Stomach smooth muscle (tissue), 2 donors: ENCODE results near the gene GAD1.
A peak's percentile ranks its signal among the peaks of the same experiment; 100 is the strongest.

ENCODE experiments used
- H3K27ac ChIP-seq: one replicate; pipeline ENCODE4 v1.7.0; 2013; ENCODE audit warnings: mild to moderate bottlenecking, low read length, inconsistent platforms
- H3K27me3 ChIP-seq, 2 donors: one replicate each; pipeline ENCODE4 v1.7.0; 2013; ENCODE audit warnings: low read length in 2 of 2; ENCODE audit not compliant: insufficient read depth in 2 of 2, control insufficient read depth in 1 of 2
- H3K36me3 ChIP-seq, 2 donors: one replicate each; pipeline ENCODE4 v1.7.0; 2013; ENCODE audit warnings: low read length in 2 of 2; ENCODE audit not compliant: control insufficient read depth in 2 of 2, insufficient read depth in 2 of 2
- H3K4me1 ChIP-seq: one replicate; pipeline ENCODE4 v1.7.0; 2013; ENCODE audit warnings: low read length; ENCODE audit not compliant: control insufficient read depth, insufficient read depth
- H3K4me3 ChIP-seq, 2 donors: one replicate each; pipeline ENCODE4 v1.7.0; 2013; ENCODE audit warnings: low read length in 2 of 2
- H3K9ac ChIP-seq, 2 donors: one replicate each; pipeline ENCODE4 v1.7.0; 2013; ENCODE audit warnings: low read length in 2 of 2, mild to moderate bottlenecking in 1 of 2
- H3K9me3 ChIP-seq, 2 donors: one replicate each; pipeline ENCODE4 v1.7.0; 2013; ENCODE audit warnings: low read length in 2 of 2; ENCODE audit not compliant: control insufficient read depth in 2 of 2
- donor health status: healthy.
- donor health status: Pancreatic carcinoma.

The GAD1 gene

DNA sequence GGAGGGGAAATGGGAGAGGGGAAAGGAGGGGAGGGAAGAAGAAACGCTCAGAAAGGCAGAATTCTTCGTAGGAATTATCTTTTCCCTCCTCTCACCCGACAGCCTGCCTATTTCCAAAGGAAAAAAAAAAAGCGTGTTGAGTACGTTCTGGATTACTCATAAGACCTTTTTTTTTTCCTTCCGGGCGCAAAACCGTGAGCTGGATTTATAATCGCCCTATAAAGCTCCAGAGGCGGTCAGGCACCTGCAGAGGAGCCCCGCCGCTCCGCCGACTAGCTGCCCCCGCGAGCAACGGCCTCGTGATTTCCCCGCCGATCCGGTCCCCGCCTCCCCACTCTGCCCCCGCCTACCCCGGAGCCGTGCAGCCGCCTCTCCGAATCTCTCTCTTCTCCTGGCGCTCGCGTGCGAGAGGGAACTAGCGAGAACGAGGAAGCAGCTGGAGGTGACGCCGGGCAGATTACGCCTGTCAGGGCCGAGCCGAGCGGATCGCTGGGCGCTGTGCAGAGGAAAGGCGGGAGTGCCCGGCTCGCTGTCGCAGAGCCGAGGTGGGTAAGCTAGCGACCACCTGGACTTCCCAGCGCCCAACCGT is at the start of gene GAD1:
GAD1 (plus strand) TSS at position 384 of the 589 bp plus-strand sequence. CDS start 1,705 bp downstream, outside the sequence.
- Histone ChIP-seq H3K27ac (no peak within 1 kb of the TSS), H3K9ac (no peak within 1 kb of the TSS)

GRCh38 chr2:170770008-170770605 is 46.6 kb upstream of the GAD1 start, which contains the start of gene ERICH2:
TSS of gene ERICH2 (plus strand) at chr2:170770378. CDS start at chr2:170770682, 304 bp downstream.
- Histone ChIP-seq H3K9me3 (no peaks in the 10 kb centered on the region), H3K4me1 (peaks cover 6% of the 10 kb centered on the region), H3K27me3 (no peaks in the 10 kb centered on the region), H3K4me3 (peak within 1 kb of the TSS; percentile 73 to 81), H3K36me3 (no peaks in the 10 kb centered on the region), H3K9ac (peak within 1 kb of the TSS; percentile 55 to 72), H3K27ac (no peak within 1 kb of the TSS)

More for the DNA sequence above, at the start of gene GAD1:
- no peaks in the 10 kb centered on the region for H3K36me3 ChIP-seq
- H3K4me1 ChIP-seq, result peaks cover 64% of the 10 kb centered on the region
- peak within 1 kb of the TSS; percentile 65 to 69 for H3K4me3 ChIP-seq
- peaks cover 73 to 86% of the 10 kb centered on the region in 2 donors for H3K27me3 ChIP-seq
- no peaks in the 10 kb centered on the region for H3K9me3 ChIP-seq

GRCh38 chr2:170770606-170771420 is 45.9 kb upstream of the GAD1 start:
- Histone ChIP-seq H3K36me3 (no peaks in the 10 kb centered on the region), H3K4me3 (peak overlapping the region; percentile 73 to 81), H3K9me3 (no peaks in the 10 kb centered on the region), H3K27me3 (no peaks in the 10 kb centered on the region), H3K9ac (peak overlapping the region; percentile 55 to 72), H3K27ac (no peak overlapping the region), H3K4me1 (peaks cover 6% of the 10 kb centered on the region)

DNA sequence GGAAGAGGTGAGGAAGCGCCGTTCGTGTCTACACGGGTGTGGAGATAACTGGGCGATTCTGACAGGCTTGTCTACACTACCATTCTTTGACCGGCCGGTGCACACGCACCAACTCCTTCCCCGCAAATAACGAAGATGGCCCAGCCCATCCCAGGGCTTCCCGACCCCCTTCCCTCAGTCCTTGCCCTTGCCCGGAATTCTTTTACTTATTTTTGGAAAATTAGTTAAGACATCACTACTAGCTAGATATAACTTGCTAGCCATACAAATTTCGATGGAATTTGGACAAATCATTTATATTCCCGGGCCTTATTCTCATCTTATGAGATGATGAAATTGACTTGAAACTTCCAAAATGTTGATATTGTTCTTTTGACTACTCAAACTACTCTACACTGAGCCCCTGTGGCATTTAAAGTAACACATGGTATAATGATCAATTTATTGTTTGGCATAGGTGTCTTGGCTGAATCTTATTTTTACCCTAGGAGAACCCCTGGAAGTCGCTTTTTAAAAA is 45.2 kb upstream of the GAD1 start:
- Histone ChIP-seq H3K9ac (peak overlapping the region; percentile 47 to 55), H3K4me3 (peak overlapping the region; percentile 69 to 80), H3K27ac (no peak overlapping the region), H3K27me3 (no peaks in the 10 kb centered on the region), H3K9me3 (no peaks in the 10 kb centered on the region), H3K36me3 (no peaks in the 10 kb centered on the region), H3K4me1 (peaks cover 6% of the 10 kb centered on the region)

DNA sequence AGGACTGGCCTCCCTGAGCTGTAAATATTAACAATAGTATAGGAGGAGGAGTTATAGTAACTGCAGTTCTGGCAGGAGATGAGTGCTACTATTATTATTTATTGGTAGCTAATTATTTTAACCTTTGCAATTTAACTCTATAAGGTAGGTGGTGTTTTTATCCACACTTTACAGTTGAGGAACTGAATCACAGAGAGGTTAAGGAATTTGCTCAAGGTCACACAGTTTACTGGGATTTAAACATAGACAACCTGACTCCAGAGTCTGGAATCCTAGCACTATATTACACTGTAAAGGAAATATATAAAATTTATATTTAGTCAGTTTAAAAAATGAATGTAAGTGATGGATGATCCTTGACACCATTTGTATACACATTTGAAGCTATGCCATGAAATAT is 44.4 kb upstream of the GAD1 start:
- Histone ChIP-seq H3K27ac (no peak overlapping the region), H3K27me3 (no peaks in the 10 kb centered on the region), H3K9ac (no peak overlapping the region), H3K4me3 (no peak overlapping the region), H3K36me3 (no peaks in the 10 kb centered on the region), H3K9me3 (no peaks in the 10 kb centered on the region), H3K4me1 (peaks cover 6% of the 10 kb centered on the region)

DNA sequence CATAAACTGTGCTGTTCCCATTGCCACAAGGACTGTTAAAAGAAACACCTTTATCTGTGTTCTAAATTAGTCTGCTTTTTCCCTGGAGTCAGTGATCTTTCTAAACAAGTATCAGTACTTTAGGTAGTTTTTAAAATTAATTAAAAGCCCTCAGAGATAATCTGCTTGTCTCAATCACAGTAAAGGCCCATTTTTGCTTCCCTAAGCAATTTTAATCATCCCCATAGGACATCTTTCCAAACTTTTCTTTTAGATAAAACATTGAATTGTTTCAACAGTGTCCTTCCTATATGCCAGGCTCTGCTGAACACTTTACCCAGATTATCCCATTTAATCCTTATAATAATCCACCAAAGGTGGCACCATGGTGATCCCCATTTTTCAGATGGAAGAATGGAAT is 42.6 kb upstream of the GAD1 start:
- H3K27me3 ChIP-seq, result no peaks in the 10 kb centered on the region
- H3K36me3 ChIP-seq, result no peaks in the 10 kb centered on the region
- no peaks in the 10 kb centered on the region for H3K9me3 ChIP-seq
- no peak overlapping the region for H3K9ac ChIP-seq
- H3K4me1 ChIP-seq, result peaks cover 6% of the 10 kb centered on the region
- H3K27ac ChIP-seq, result no peak overlapping the region
- H3K4me3 ChIP-seq, result no peak overlapping the region

- H3K9ac ChIP-seq, result no peak overlapping the region
- no peaks in the 10 kb centered on the region for H3K27me3 ChIP-seq
- H3K4me1 ChIP-seq, result no peaks in the 10 kb centered on the region
- no peak overlapping the region for H3K27ac ChIP-seq
- H3K4me3 ChIP-seq, result no peak overlapping the region
- no peaks in the 10 kb centered on the region for H3K9me3 ChIP-seq
- H3K36me3 ChIP-seq, result no peaks in the 10 kb centered on the region
Observed at GRCh38 chr2:170778900-170779299, 37.8 kb upstream of the GAD1 start.

DNA sequence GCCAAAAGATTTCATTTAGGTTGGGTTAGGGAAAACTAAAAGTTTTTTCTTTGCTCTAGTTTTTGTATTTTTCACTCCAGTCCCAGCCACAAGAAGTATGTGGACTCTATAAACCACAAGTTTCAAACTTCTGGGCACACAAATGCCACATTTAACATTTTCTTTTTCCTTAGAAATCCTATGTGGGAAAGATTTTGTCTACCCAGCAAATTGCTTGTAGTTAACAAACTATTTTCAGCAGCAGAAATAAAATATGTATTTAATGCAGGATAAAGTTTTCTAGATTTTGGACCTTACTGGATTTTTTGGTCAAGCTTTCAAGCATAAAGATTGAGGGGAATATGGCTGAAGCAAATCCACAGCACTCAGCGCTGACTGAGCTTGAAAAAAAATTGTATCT is 37.4 kb upstream of the GAD1 start:
- no peak overlapping the region for H3K9ac ChIP-seq
- H3K27ac ChIP-seq, result no peak overlapping the region
- H3K4me3 ChIP-seq, result no peak overlapping the region
- H3K4me1 ChIP-seq, result no peaks in the 10 kb centered on the region
- no peaks in the 10 kb centered on the region for H3K36me3 ChIP-seq
- no peaks in the 10 kb centered on the region for H3K9me3 ChIP-seq
- no peaks in the 10 kb centered on the region for H3K27me3 ChIP-seq

DNA sequence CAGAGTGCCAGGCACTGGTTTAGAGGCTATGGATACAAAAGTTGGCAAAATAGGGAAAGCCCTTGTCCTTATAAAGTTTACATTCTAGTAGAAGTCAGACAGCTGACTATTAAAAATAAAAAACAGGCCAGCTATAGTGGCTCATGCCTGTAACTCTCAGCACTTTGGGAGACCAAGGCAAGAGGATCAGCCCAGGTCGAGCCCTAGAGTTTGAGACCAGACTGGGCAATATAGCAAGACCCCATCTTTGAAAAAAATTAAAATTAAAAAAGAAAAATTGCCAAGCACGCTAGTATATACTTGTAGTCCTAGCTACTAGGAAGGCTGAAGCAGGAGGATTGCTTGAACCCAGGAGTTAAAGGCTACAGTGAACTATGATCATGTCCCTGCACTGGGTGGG is 34.0 kb upstream of the GAD1 start:
- H3K4me3 ChIP-seq, result no peak overlapping the region
- no peaks in the 10 kb centered on the region for H3K27me3 ChIP-seq
- H3K9ac ChIP-seq, result no peak overlapping the region
- no peaks in the 10 kb centered on the region for H3K36me3 ChIP-seq
- H3K4me1 ChIP-seq, result no peaks in the 10 kb centered on the region
- H3K27ac ChIP-seq, result no peak overlapping the region
- H3K9me3 ChIP-seq, result no peaks in the 10 kb centered on the region

DNA sequence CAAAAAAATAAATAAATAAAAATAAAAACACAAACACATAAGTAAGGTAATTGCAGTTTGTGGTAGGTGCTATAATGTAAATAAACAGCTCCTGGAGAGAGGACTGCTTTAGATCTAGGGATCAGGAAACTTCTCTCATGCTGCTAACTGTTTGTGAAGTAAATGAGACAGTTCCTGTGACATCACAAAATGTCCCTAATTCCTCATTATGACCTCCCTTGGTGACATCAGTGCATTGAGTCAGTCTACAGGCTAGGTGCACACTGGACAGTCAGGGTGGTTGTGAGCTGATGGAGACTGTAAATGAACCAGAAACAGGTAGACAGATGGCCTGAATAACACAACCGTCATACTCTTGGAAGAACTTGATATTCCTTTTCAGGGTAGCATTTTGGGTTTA is 33.1 kb upstream of the GAD1 start:
- H3K9ac ChIP-seq, result no peak overlapping the region

More for the DNA sequence above, 33.1 kb upstream of the GAD1 start:
- Histone ChIP-seq H3K27ac (no peak overlapping the region), H3K27me3 (no peaks in the 10 kb centered on the region), H3K36me3 (no peaks in the 10 kb centered on the region), H3K9me3 (no peaks in the 10 kb centered on the region), H3K4me1 (no peaks in the 10 kb centered on the region), H3K4me3 (no peak overlapping the region)
